A549 (cell line): Measurements from ENCODE around the gene FAM53B.

ENCODE experiments used
- EP300 ChIP-seq, 2 experiments: fragments of >200 bp; sonication (Bioruptor Twin); formaldehyde crosslinking; IDR thresholded peaks; 2 replicates in 1 of 2; 3 replicates in 1 of 2; pipeline ENCODE4 v1.6.1; 2016 to 2017
- POLR2A ChIP-seq: IDR thresholded peaks from 2 replicates; pipeline ENCODE4 v1.6.1; 2012; ENCODE audit warnings: mild to moderate bottlenecking, low read length
- SREBF2 ChIP-seq: fragments of 450-650 bp; IDR thresholded peaks from 2 replicates; pipeline ENCODE4 v1.6.1; 2014; ENCODE audit warnings: mild to moderate bottlenecking, moderate library complexity
- TF ChIP-seq, protein P1 (sequence below): fragments of >200 bp; sonication (Bioruptor Twin); formaldehyde crosslinking; IDR thresholded peaks from 3 replicates; pipeline ENCODE4 v1.5.1; 2016

DNA sequence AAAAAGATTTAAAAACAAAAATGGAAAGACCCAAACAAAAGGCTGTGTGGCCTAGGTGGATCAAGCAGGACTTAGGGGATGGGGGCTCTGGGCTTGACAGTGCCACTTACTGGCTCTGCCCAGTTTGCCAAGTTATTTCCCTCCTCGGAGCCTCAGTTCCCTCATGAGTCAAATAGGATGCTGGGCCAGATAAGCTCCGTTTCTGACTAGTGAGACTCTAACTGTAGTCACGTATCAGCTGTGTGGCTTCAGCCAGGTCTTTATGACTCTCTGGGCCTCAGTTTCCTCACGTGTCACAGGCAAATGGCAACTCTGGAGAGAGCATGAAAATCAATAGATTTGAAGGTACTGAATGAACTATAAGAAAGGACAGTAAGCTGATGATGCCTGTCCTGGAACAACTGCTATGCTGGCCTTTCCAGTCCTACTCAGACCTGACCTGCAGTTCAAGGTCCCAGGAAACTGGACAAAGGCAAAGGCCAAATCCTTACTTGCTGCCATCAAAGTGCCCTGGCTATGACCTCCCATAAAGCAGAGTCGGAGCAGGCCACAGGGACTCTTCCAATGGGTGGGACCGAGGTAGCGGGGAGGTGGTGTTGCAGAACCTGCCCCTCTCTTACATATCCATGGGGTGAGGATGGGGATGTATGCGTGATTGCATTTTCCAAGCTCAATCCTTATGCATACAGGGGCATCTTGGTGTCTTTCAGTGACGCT is 27.0 kb downstream of the FAM53B start:
- TF ChIP-seq, protein P1, sequence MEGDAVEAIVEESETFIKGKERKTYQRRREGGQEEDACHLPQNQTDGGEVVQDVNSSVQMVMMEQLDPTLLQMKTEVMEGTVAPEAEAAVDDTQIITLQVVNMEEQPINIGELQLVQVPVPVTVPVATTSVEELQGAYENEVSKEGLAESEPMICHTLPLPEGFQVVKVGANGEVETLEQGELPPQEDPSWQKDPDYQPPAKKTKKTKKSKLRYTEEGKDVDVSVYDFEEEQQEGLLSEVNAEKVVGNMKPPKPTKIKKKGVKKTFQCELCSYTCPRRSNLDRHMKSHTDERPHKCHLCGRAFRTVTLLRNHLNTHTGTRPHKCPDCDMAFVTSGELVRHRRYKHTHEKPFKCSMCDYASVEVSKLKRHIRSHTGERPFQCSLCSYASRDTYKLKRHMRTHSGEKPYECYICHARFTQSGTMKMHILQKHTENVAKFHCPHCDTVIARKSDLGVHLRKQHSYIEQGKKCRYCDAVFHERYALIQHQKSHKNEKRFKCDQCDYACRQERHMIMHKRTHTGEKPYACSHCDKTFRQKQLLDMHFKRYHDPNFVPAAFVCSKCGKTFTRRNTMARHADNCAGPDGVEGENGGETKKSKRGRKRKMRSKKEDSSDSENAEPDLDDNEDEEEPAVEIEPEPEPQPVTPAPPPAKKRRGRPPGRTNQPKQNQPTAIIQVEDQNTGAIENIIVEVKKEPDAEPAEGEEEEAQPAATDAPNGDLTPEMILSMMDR: no peak
- TF ChIP-seq EP300 (IDR thresholded peaks at IDR 0.05) (no peak), SREBF2 (no peak), POLR2A (no peak)
